Astrocyte (in vitro differentiated cells and primary cell): Measurements from ENCODE around the gene DYSF. TPM values are rescaled to one million over a fixed set of nuclear protein-coding genes. Genes with fewer than 3 reads are reported as not detected.

ENCODE experiments used
- DNase-seq: peaks from one replicate; pipeline ENCODE4 v3.0.0-alpha.2; 2010; ENCODE audit warnings: low read depth
- FAIRE-seq: peaks from 2 replicates; lab custom pipeline; 2011; peaks lifted over from hg19 to GRCh38; lab: Jason Lieb, UNC
- H2AFZ ChIP-seq: 2 replicates; pipeline ENCODE4 v1.6.0; 2012; ENCODE audit warnings: low read depth, low read length, inconsistent platforms
- H3K27ac ChIP-seq: 2 replicates; pipeline ENCODE4 v1.5.1; 2011; ENCODE audit warnings: low read depth, low read length, inconsistent platforms
- H3K27me3 ChIP-seq: 2 replicates; pipeline ENCODE4 v1.6.0; 2011; ENCODE audit warnings: low read length, inconsistent platforms; ENCODE audit not compliant: insufficient read depth
- H3K36me3 ChIP-seq: 2 replicates; pipeline ENCODE4 v1.5.1; 2011; ENCODE audit warnings: low read length, inconsistent platforms; ENCODE audit not compliant: insufficient read depth
- H3K4me1 ChIP-seq: 2 replicates; pipeline ENCODE4 v1.5.1; 2011; ENCODE audit warnings: low read length, inconsistent platforms; ENCODE audit not compliant: insufficient read depth
- H3K4me2 ChIP-seq: 2 replicates; pipeline ENCODE4 v1.6.0; 2012; ENCODE audit warnings: low read length, inconsistent platforms
- H3K4me3 ChIP-seq: 2 replicates; pipeline ENCODE4 v1.5.1; 2011; ENCODE audit warnings: low read depth, mild to moderate bottlenecking, low read length, inconsistent platforms; ENCODE audit not compliant: insufficient read depth
- H3K79me2 ChIP-seq: 2 replicates; pipeline ENCODE4 v1.6.0; 2012; ENCODE audit warnings: mild to moderate bottlenecking, low read length, inconsistent platforms; ENCODE audit not compliant: insufficient read depth
- H3K9ac ChIP-seq: 2 replicates; pipeline ENCODE4 v1.6.0; 2012; ENCODE audit warnings: mild to moderate bottlenecking, low read length, inconsistent platforms
- H3K9me3 ChIP-seq: 2 replicates; pipeline ENCODE4 v1.5.1; 2012; ENCODE audit warnings: low read depth, mild to moderate bottlenecking, low read length, inconsistent platforms; ENCODE audit not compliant: insufficient read depth
- H4K20me1 ChIP-seq: 2 replicates; pipeline ENCODE4 v1.6.0; 2012; ENCODE audit warnings: low read length, inconsistent platforms; ENCODE audit not compliant: insufficient read depth
- H3K27ac Mint-ChIP-seq: one replicate; pipeline ENCODE4 v1.8.0; 2021; ENCODE audit warnings: mild to moderate bottlenecking, mixed read lengths; ENCODE audit not compliant: unreplicated experiment
- H3K27me3 Mint-ChIP-seq: one replicate; pipeline ENCODE4 v1.8.0; 2021; ENCODE audit warnings: low read depth, mixed read lengths; ENCODE audit not compliant: unreplicated experiment
- H3K36me3 Mint-ChIP-seq: one replicate; pipeline ENCODE4 v1.8.0; 2021; ENCODE audit warnings: low read depth, mixed read lengths; ENCODE audit not compliant: unreplicated experiment
- H3K4me1 Mint-ChIP-seq: one replicate; pipeline ENCODE4 v1.8.0; 2021; ENCODE audit warnings: low read depth, mixed read lengths; ENCODE audit not compliant: unreplicated experiment
- H3K4me3 Mint-ChIP-seq: one replicate; pipeline ENCODE4 v1.8.0; 2021; ENCODE audit warnings: mild to moderate bottlenecking, moderate library complexity, mixed read lengths; ENCODE audit not compliant: unreplicated experiment
- H3K9me3 Mint-ChIP-seq: one replicate; pipeline ENCODE4 v1.8.0; 2021; ENCODE audit warnings: mild to moderate bottlenecking, mixed read lengths; ENCODE audit not compliant: unreplicated experiment
- EZH2 ChIP-seq: IDR thresholded peaks from 2 replicates; pipeline ENCODE4 v1.6.1; 2012; ENCODE audit warnings: mild to moderate bottlenecking, low read length, inconsistent platforms; ENCODE audit not compliant: insufficient read depth
- total RNA-seq: library from RNA; stranded (reverse); gene quantifications from 2 replicates; pipeline ENCODE4 v1.2.1, GENCODE V29; 2021
- TF ChIP-seq, protein P1 (sequence below): IDR thresholded peaks from 2 replicates; pipeline ENCODE4 v1.5.1; 2011; ENCODE audit warnings: low read depth, mild to moderate bottlenecking, inconsistent platforms, low read length, moderate library complexity; ENCODE audit not compliant: insufficient read depth

Gene DYSF
- total RNA-seq, 1 donor from 2014 or later, result 123 TPM

GRCh38 chr2:71686781-71687180 is 233.4 kb downstream of the DYSF start:
- no peak overlapping the region for H2AFZ ChIP-seq
- H3K36me3 ChIP-seq, result no peaks in the 10 kb centered on the region
- no peaks in the 10 kb centered on the region for H3K9me3 ChIP-seq
- H3K4me1 ChIP-seq, result no peaks in the 10 kb centered on the region
- TF ChIP-seq, protein P1, sequence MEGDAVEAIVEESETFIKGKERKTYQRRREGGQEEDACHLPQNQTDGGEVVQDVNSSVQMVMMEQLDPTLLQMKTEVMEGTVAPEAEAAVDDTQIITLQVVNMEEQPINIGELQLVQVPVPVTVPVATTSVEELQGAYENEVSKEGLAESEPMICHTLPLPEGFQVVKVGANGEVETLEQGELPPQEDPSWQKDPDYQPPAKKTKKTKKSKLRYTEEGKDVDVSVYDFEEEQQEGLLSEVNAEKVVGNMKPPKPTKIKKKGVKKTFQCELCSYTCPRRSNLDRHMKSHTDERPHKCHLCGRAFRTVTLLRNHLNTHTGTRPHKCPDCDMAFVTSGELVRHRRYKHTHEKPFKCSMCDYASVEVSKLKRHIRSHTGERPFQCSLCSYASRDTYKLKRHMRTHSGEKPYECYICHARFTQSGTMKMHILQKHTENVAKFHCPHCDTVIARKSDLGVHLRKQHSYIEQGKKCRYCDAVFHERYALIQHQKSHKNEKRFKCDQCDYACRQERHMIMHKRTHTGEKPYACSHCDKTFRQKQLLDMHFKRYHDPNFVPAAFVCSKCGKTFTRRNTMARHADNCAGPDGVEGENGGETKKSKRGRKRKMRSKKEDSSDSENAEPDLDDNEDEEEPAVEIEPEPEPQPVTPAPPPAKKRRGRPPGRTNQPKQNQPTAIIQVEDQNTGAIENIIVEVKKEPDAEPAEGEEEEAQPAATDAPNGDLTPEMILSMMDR, result no peak
- TF ChIP-seq EZH2, result no peak
- no peaks in the 10 kb centered on the region for H4K20me1 ChIP-seq
- FAIRE-seq (no peak), DNase-seq (no peak)
- H3K27ac ChIP-seq, result no peak overlapping the region
- Mint-ChIP-seq H3K27ac (no peak overlapping the region), H3K9me3 (peaks cover 12% of the 10 kb centered on the region), H3K4me1 (no peaks in the 10 kb centered on the region), H3K36me3 (peaks cover 61% of the 10 kb centered on the region), H3K4me3 (no peak overlapping the region), H3K27me3 (peaks cover 26% of the 10 kb centered on the region)
- H3K79me2 ChIP-seq, result no peaks in the 10 kb centered on the region
- H3K27me3 ChIP-seq, result no peaks in the 10 kb centered on the region
- no peak overlapping the region for H3K4me3 ChIP-seq
- no peak overlapping the region for H3K9ac ChIP-seq
- no peak overlapping the region for H3K4me2 ChIP-seq

DNA sequence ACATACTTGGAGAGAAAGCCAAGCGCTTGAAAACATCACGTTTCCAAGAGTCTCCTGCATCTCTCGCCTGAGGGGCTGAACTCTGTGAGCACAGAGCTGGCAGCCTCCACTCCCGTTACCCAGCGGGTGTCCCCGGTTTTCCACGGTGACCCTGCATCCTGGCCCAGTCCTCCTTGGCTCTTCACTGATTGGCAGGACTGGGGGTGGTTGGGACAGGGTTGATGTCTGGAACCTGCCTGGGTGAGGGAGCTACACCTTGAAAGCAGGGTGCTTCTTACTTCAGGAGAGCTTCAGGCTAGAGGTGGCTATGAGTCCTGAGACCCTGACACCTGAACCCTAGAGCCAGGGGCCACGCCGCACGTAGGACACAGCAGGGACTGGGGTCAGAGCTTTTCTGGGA is 234.1 kb downstream of the DYSF start:
- H3K27ac Mint-ChIP-seq, result no peak overlapping the region
- no peak overlapping the region for H3K27ac ChIP-seq
- peaks cover 28% of the 10 kb centered on the region for H3K27me3 Mint-ChIP-seq
- no peak overlapping the region for H2AFZ ChIP-seq
- H3K27me3 ChIP-seq, result no peaks in the 10 kb centered on the region
- no peak overlapping the region for H3K4me3 ChIP-seq
- no peaks in the 10 kb centered on the region for H3K4me1 Mint-ChIP-seq
- no peak overlapping the region for H3K4me2 ChIP-seq
- peaks cover 55% of the 10 kb centered on the region for H3K36me3 Mint-ChIP-seq
- DNase-seq (no peak), FAIRE-seq (no peak)
- peaks cover 3% of the 10 kb centered on the region for H3K4me1 ChIP-seq
- no peaks in the 10 kb centered on the region for H3K36me3 ChIP-seq
- TF ChIP-seq, protein P1, result no peak
- no peak for TF ChIP-seq EZH2
- peaks cover 12% of the 10 kb centered on the region for H3K9me3 Mint-ChIP-seq
- H3K79me2 ChIP-seq, result no peaks in the 10 kb centered on the region
- no peaks in the 10 kb centered on the region for H3K9me3 ChIP-seq
- H4K20me1 ChIP-seq, result no peaks in the 10 kb centered on the region
- H3K4me3 Mint-ChIP-seq, result no peak overlapping the region
- H3K9ac ChIP-seq, result no peak overlapping the region

DNA sequence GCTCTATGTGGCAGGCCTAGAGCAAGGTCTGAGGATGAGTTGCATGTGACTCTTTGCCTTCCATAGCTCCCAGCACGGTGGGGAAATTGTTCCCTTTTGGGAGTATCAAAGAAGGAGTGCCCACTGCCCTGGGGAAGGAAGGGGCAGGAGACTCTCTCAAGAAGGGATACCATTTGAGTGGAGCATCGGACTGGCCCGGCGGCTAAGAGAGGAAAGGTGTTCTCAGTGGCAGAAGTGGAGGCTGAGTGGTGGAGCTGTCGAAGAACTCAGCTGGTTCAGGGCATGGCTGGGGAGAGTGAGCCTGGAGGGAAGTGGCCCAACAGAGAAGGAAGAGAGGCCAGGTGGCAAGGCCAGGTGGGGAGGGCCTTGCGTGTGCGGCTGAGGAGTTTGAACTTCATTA is 235.2 kb downstream of the DYSF start:
- Mint-ChIP-seq H3K36me3 (peaks cover 52% of the 10 kb centered on the region), H3K27me3 (peaks cover 35% of the 10 kb centered on the region), H3K9me3 (peaks cover 12% of the 10 kb centered on the region), H3K27ac (no peak overlapping the region), H3K4me1 (no peaks in the 10 kb centered on the region), H3K4me3 (no peak overlapping the region)
- Histone ChIP-seq H3K4me3 (no peak overlapping the region), H3K9ac (no peak overlapping the region), H4K20me1 (no peaks in the 10 kb centered on the region), H3K9me3 (no peaks in the 10 kb centered on the region), H3K79me2 (no peaks in the 10 kb centered on the region), H2AFZ (no peak overlapping the region), H3K4me1 (peaks cover 3% of the 10 kb centered on the region), H3K4me2 (no peak overlapping the region), H3K27ac (no peak overlapping the region), H3K36me3 (no peaks in the 10 kb centered on the region), H3K27me3 (peaks cover 2% of the 10 kb centered on the region)
- TF ChIP-seq, protein P1, result no peak
- TF ChIP-seq EZH2, result no peak
- DNase-seq (no peak), FAIRE-seq (no peak)
